Stomach (tissue), 4 donors: ENCODE data around the gene KCNQ1.

Source experiments
- CTCF ChIP-seq, 7 experiments: fragments of 450-650 bp in 4 of 7; fragments of 200-600 bp in 3 of 7; sonication (generic) in 3 of 7; IDR thresholded peaks; one replicate each; pipeline ENCODE4 v1.5.1; 2016 to 2019; ENCODE audit warnings: antibody characterized with exemption in 7 of 7, control low read depth in 2 of 7, mild to moderate bottlenecking in 1 of 7
- POLR2A ChIP-seq, 4 donors: fragments of 450-650 bp; IDR thresholded peaks; one replicate each; pipeline ENCODE4 v1.6.1; 2016; ENCODE audit warnings: antibody characterized with exemption in 4 of 4, control low read depth in 2 of 4, mild to moderate bottlenecking in 1 of 4, moderate library complexity in 1 of 4

- no peak for TF ChIP-seq CTCF (IDR thresholded peaks at IDR 0.05)
- no peak for TF ChIP-seq POLR2A (IDR thresholded peaks at IDR 0.05)
These were observed 212.1 kb downstream of the KCNQ1 start for GRCh38 chr11:2656859-2657258.
